HS-5 (cell line): ENCODE measurements around the gene MPI.
"Not testable (repeated sequence)": the region's sequence is repeated elsewhere in the genome, so short reads cannot be mapped to it uniquely, and the experiment has no call there.

ENCODE experiments used
- DNase-seq: peaks from one replicate; pipeline ENCODE4 v3.0.0-alpha.2; 2012; ENCODE audit warnings: low read depth

Gene MPI

GRCh38 chr15:74891469-74891868 is 1.6 kb downstream of the MPI start:
- DNase-seq, result no peak

- no peak for DNase-seq
These were observed 2.5 kb downstream of the MPI start for GRCh38 chr15:74892313-74892712.

GRCh38 chr15:74892931-74893330 is 3.1 kb downstream of the MPI start:
- DNase-seq, result no peak

GRCh38 chr15:74893627-74894026 is 3.8 kb downstream of the MPI start:
- DNase-seq, result no peak

- DNase-seq, result not testable (repeated sequence)
These were observed 4.5 kb downstream of the MPI start for GRCh38 chr15:74894383-74894782.

GRCh38 chr15:74895830-74896229 is 6.0 kb downstream of the MPI start:
- no peak for DNase-seq

- no peak for DNase-seq
These were observed 6.5 kb downstream of the MPI start for GRCh38 chr15:74896316-74896715.

DNA sequence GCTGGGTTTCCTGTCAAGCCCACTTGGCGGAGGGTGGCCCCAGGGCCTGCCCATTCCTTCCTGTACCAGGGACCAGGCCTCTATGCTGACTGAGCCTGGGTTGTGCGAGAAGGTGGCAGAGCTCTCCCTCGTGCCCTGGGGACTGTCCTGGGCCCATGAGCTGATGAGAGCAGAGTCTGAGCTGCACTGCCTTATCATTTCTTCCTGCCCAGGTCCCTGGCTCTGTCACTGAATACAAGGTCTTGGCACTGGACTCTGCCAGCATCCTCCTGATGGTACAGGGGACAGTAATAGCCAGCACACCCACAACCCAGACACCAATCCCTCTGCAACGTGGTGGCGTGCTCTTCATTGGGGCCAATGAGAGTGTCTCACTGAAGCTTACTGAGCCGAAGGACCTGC is 7.5 kb downstream of the MPI start:
- no peak for DNase-seq

DNA sequence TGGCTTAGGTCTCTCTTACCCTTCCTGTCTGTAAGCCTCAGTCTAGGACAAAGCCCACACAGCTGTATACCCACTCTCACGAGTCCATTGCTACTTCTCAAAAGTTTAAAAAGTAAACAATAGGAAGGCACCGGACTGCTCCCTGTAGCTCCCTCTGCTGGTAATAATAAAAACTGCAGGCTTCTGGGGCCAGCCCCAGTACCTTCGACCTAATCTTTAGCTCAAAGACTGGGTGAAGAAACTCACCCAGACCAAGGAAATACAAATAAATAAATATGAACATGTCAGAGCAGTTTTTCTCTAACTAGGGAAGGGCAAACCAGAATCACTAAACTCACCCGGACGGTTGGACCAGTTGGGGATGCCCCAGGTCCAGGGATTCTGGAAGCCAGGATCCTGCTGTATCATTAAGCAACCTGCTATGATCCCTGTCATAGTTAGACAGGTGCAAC is 11.8 kb downstream of the MPI start:
- no peak for DNase-seq

DNA sequence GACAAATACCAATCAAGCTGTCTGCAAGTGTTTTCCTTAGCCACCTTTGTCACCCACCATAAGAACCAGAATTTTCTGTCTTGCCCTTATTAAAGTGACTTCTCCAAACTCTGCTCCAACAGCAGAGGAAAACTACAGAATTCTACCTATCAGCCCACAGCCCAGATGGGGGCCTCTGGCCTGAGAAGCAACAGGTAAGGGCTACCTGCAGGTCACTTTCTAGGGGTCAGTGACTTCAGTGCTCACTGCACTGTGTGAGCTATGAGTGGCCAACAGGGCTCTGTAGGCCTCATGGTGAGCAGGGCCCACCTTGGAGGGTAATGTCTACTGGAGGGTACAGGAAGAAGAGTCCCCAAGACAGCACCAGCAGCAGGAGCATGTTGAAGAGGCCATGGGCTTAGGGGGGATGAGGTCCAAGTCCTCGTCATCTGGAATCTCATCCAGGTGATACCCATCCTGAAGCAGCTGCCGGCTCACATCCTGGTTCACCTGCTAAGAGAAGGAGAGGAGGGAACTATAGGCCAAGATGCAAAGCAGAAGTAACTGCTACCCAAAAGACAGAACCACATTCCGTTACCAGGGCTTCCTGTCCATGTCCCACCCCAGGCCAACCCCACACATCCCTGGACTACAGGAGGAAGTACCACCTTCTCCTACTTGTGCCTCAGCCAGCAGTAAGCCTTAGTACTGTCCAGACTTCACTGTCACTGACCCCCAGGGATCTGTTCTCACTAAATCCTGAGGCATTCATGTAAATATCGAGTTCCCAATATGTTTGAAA is 12.6 kb downstream of the MPI start:
- DNase-seq, result no peak

DNA sequence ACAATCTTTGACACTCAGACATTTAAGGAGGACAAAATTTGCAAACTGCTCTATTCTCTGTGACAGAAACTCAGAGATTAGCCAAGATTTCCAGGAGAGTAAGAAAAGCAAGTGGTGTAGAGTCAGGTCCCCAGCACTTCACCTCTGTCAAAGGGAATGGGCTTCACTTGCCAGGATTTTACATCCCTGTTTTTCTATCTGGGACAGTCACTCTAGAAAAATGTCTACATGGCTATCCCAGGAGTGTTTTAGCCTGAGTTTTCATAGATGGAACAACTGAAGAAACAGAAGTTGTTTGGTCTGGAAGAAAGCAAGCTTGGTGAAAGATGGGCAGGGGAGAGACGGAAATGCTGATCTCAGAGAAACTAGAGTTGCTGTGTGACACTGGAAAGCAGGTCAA is 13.8 kb downstream of the MPI start:
- no peak for DNase-seq

DNA sequence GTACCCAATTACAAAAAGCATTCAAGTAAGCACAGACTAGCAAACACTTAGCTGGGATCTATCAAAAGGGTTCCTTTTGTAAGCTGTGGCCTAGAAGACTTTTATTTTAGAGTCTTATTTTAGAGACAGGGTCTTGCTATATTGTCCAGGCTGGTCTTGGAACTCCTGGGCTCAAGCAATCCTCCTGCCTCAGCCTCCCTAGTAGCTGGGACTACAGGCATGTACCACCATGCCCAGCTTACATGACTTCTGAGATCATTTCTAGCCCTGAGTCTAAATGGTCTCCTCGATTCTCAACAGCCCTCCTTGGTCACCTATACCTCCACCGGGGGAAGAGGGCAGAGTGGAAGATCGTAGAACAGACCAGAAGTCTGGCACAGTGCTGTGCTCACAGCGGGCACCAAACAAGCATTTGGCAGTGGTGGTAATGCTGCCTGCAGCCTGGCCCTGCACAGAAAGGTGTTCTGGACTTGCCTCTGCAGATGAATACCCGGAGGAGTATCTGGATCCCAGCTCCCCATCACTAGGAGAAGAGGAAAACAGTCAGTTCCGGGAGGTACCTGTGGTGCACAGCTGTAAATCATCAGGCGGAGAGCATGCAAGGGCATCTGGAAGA is 14.5 kb downstream of the MPI start:
- no peak for DNase-seq

GRCh38 chr15:74906067-74906449 is 16.2 kb downstream of the MPI start:
- DNase-seq, result no peak

GRCh38 chr15:74906450-74907162 is 16.8 kb downstream of the MPI start, which contains the start of gene FAM219B:
TSS of gene FAM219B (minus strand) at chr15:74906851. CDS start at chr15:74906800, 51 bp downstream.
- DNase-seq, result no peak

GRCh38 chr15:74907163-74907870 is 17.5 kb downstream of the MPI start:
- DNase-seq, result no peak

DNA sequence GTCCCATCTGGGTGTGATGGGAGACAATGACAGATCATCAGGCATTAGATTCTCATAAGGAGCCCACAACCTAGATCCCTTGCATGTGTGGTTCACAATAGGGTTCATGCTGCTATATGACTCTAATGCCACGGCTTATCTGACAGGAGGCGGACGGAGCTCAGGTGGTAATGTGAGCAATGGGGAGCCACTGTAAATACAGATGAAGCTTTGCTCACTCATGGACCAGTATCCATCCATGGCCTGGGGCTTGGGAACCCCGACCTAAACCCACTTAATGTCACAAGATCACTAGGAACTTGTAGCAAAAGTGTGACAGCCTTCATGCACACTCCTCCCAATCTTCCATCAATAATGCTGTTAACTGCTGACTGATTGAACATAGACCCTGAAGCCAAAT is 18.8 kb downstream of the MPI start:
- no peak for DNase-seq

DNA sequence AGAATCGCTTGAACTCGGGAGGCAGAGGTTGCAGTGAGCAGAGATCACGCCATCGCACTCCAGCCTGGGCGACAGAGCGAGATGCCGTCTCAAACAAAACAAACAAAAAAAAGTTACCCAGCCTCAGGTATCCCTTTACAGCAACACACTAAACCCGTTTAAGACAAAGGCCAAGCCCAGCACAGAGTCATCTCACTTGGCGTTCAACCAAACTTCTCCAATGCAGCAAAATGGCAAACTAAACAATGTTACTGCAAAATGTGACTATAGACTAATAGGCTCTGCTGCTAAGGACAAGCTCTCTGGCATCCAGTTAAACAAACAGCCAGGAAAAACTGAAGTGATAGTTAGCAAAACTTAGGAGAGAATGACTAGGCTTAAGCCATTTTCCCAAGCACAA is 23.2 kb downstream of the MPI start:
- no peak for DNase-seq

GRCh38 chr15:74913799-74914198 is 24.0 kb downstream of the MPI start:
- not testable (repeated sequence) for DNase-seq

- DNase-seq, result no peak
These were observed 27.8 kb downstream of the MPI start for GRCh38 chr15:74917676-74918075.

DNA sequence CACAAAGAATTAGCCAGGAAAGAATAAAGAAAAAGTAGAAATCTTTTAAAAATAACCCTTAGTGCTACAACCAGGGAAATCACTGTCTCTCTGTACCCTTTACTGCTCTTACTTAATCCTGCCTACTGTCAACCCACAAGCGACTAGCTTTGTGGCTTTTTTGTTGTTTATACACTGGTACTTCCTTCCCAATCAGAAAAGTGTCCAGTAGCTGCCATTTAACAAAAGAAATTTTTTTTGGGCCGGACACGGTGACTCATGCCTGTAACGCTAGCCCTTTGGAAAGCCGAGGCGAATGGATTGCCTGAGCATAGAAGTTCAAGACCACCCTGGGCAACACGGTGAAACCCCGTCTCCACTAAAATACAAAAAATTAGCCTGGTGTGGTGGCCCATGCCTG is 30.6 kb downstream of the MPI start:
- DNase-seq, result no peak

DNA sequence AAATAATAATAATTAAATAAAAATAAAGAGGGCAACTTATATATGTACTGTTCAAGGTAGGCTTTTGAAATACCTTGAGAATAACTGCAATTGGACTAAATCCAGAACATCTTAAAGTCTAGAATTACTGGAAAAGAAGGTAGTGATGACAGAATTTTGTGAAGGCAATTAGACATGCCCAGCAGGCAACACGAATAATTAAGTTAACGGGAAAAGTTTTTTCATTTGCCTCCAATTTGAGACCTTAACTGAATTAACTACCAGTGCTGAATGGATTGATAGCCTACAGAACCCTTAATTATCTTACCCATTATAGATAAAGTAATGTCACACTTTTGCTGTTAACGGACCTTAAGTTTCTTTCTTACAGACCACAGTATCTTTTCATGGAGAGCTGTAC is 34.7 kb downstream of the MPI start:
- no peak for DNase-seq

DNA sequence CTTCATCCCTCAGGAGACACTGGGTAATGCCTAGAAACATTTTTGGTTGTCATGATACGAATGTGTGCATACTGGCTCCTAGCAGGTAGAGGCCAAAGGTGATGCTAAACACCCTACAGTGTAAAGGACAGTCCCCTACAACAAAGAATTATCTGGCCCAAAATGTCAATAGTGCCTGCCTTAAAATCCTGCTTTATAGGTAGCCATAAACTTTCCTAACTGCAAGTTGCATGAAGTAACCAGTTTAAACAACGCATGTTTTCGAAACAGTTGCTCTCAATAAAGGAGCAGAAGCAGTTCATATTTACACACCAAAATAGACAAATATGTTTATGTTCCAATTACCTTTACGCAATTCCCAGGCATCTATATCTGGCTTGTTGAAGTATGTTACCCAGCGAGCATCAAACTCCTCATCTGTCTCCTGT is 38.9 kb downstream of the MPI start:
- DNase-seq, result no peak
